ENCODE measurements around the gene NT5C1A.

DNA sequence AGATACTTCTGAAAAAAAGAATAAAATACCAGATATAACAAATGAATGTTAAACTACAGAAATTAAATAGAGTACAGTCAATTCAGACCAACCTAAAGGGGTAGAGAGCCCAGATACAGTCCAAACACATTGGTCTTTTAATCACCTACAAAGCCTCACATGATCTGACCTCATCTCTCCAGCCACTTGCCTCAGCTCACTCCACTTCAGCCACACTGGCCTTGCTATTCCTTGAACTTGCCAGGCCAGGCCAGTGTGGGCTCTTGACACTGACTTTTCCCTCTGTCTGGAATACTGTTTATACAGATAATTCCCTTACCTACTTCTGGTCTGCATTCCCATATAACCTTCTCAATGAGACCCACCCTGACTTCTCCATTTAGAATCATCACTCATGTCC, 49.8 kb upstream of the NT5C1A start:
- TF ChIP-seq CTCF (IDR thresholded peaks at IDR 0.05), result no peak
- TF ChIP-seq POLR2A (IDR thresholded peaks at IDR 0.05), result no peak
